Uterus (tissue), 4 donors: ENCODE data around the gene NFXL1. TPM values are rescaled to one million over a fixed set of nuclear protein-coding genes. Genes with fewer than 3 reads are reported as not detected.

Experiments
- DNase-seq, 2 donors: peaks; one replicate each; pipeline ENCODE4 v3.0.0-alpha.2; 2019 to 2020
- H3K27ac ChIP-seq, 2 donors: fragments of 200-600 bp; sonication (generic); 1 replicate in 1 of 2; 2 replicates in 1 of 2; pipeline ENCODE4 v1.5.1; 2016 to 2018
- H3K27me3 ChIP-seq, 2 donors: fragments of 200-600 bp; sonication (generic); one replicate each; pipeline ENCODE4 v1.5.1; 2018 to 2019; ENCODE audit warnings: control low read depth in 1 of 2
- H3K36me3 ChIP-seq, 2 donors: fragments of 200-600 bp; sonication (generic); one replicate each; pipeline ENCODE4 v1.5.1; 2019; ENCODE audit warnings: control low read depth in 1 of 2
- H3K4me1 ChIP-seq, 2 donors: fragments of 200-600 bp; sonication (generic); one replicate each; pipeline ENCODE4 v1.5.1; 2018 to 2019; ENCODE audit warnings: control low read depth in 1 of 2
- H3K4me3 ChIP-seq, 2 donors: fragments of 200-600 bp; sonication (generic); 1 replicate in 1 of 2; 2 replicates in 1 of 2; pipeline ENCODE4 v1.5.1; 2018 to 2019; ENCODE audit warnings: mild to moderate bottlenecking in 1 of 2
- H3K9me3 ChIP-seq, 2 donors: fragments of 200-600 bp; sonication (generic); one replicate each; pipeline ENCODE4 v1.5.1; 2019; ENCODE audit warnings: control low read depth in 1 of 2
- POLR2A ChIP-seq, 2 donors: fragments of 450-650 bp; IDR thresholded peaks; one replicate each; pipeline ENCODE4 v1.6.1; 2016; ENCODE audit warnings: antibody characterized with exemption in 2 of 2, mild to moderate bottlenecking in 1 of 2, moderate library complexity in 1 of 2
- intact Hi-C: fragments of 100-400 bp; cut with DNase I; formaldehyde crosslinking; loops from one replicate; pipeline ENCODE4 v1.15.1; 2023; ENCODE audit warnings: low total_unique reads
- total RNA-seq, 4 donors: library from RNA; depleted of rRNA in 3 of 4; stranded (reverse); fragments of >200 nt in 3 of 4; gene quantifications; one replicate each; pipeline versions ENCODE4 v1.1.0 to v1.2.4, GENCODE V29; 2014 to 2023
- TF ChIP-seq, protein P1 (sequence below), 4 experiments: fragments of 200-600 bp in 2 of 4; fragments of 450-650 bp in 2 of 4; sonication (generic) in 2 of 4; IDR thresholded peaks; one replicate each; pipeline ENCODE4 v1.5.1; 2016 to 2019; ENCODE audit warnings: antibody characterized with exemption in 4 of 4, mild to moderate bottlenecking in 2 of 4, moderate library complexity in 1 of 4
- donor health status: DM: yes; HTN: yes; CAD: no.

The NFXL1 gene
- total RNA-seq, 4 donors from 2014 or later = 5.9 to 24.9 (median 19.6) TPM

DNA sequence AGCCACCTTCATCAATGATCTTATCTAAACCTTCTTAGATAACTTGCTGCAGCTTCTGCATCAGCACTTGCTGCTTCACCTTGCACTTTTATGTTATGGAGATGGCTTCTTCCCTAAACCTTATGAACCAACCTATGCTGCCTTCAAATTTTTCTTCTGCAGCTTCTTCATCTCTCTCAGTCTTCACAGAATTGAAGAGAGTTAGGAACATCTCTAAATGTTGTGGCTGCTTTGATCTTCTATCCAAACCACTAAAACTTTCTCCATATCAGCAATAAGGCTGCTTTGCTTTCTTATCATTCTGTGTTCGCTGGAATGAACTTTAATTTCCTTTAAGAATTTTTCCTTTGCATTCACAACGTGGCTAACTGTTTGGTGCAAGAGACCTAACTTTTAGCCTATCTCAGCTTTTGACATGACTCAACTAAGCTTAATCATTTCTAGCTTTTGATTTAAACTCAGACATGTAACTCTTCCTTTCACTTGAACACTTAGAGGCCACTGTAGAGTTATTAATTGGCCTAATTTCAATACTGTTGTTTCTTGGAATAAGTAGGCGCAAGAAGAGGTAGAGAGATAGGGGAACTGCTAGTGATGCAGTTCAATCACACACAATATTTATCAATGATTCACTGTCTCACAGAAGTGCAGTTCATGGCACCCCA is 40.4 kb downstream of the NFXL1 start:
- no peak for DNase-seq
- Histone ChIP-seq H3K27ac (no peak overlapping the region), H3K4me3 (no peak overlapping the region), H3K4me1 (no peaks in the 10 kb centered on the region), H3K27me3 (no peaks in the 10 kb centered on the region), H3K36me3 (no peaks in the 10 kb centered on the region), H3K9me3 (peaks cover 0 to 7% of the 10 kb centered on the region in 2 donors)
- intact Hi-C loops = no loop called here
- TF ChIP-seq, protein P1, sequence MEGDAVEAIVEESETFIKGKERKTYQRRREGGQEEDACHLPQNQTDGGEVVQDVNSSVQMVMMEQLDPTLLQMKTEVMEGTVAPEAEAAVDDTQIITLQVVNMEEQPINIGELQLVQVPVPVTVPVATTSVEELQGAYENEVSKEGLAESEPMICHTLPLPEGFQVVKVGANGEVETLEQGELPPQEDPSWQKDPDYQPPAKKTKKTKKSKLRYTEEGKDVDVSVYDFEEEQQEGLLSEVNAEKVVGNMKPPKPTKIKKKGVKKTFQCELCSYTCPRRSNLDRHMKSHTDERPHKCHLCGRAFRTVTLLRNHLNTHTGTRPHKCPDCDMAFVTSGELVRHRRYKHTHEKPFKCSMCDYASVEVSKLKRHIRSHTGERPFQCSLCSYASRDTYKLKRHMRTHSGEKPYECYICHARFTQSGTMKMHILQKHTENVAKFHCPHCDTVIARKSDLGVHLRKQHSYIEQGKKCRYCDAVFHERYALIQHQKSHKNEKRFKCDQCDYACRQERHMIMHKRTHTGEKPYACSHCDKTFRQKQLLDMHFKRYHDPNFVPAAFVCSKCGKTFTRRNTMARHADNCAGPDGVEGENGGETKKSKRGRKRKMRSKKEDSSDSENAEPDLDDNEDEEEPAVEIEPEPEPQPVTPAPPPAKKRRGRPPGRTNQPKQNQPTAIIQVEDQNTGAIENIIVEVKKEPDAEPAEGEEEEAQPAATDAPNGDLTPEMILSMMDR (IDR thresholded peaks at IDR 0.05) = no peak
- no peak for TF ChIP-seq POLR2A (IDR thresholded peaks at IDR 0.05)

DNA sequence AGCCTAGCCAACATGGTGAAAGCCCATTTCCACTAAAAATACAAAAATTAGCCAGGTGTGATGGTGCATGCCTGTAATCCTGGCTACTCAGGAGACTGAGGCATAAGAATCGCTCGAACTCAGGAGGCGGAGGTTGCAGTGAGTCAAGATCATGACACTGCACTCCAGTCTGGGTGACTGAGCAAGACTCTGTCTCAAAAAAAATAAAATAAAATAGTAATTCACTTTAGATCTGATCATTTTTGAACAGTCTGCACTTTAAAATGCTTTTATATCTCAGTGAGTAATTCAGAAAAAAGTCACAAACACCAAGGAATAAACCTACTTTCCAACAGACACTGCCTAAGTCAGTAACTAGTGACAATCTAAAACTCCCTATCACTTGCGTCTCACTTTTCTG is 50.9 kb downstream of the NFXL1 start:
- Histone ChIP-seq H3K27ac (no peak overlapping the region), H3K36me3 (no peaks in the 10 kb centered on the region), H3K27me3 (no peaks in the 10 kb centered on the region), H3K9me3 (no peaks in the 10 kb centered on the region), H3K4me3 (no peak overlapping the region), H3K4me1 (no peaks in the 10 kb centered on the region)
- intact Hi-C loops = no loop called here
- TF ChIP-seq, protein P1 (IDR thresholded peaks at IDR 0.05) = no peak
- no peak for TF ChIP-seq POLR2A (IDR thresholded peaks at IDR 0.05)
- DNase-seq = no peak

DNA sequence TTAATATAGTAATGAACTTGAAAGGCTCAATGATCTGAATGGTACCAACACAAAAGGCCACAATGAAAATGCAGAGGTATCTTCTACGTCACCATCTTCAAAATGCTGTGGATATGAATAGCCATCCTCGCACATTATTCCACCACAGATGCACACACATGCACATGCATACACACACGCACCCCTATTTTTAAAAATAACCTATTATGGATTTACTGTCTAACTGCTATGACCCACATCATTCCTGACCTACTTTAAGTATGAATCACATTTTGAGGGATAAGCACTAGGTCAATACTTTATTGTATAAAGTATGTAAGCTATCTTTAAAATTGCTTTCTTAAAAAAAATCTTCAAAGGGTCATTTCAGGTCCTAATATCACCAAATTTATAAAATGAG is 52.1 kb downstream of the NFXL1 start:
- Histone ChIP-seq H3K4me1 (no peaks in the 10 kb centered on the region), H3K9me3 (no peaks in the 10 kb centered on the region), H3K4me3 (no peak overlapping the region), H3K27ac (no peak overlapping the region), H3K36me3 (no peaks in the 10 kb centered on the region), H3K27me3 (no peaks in the 10 kb centered on the region)
- no peak for TF ChIP-seq POLR2A (IDR thresholded peaks at IDR 0.05)
- TF ChIP-seq, protein P1 (IDR thresholded peaks at IDR 0.05) = no peak
- intact Hi-C loops = no loop called here
- DNase-seq = no peak

DNA sequence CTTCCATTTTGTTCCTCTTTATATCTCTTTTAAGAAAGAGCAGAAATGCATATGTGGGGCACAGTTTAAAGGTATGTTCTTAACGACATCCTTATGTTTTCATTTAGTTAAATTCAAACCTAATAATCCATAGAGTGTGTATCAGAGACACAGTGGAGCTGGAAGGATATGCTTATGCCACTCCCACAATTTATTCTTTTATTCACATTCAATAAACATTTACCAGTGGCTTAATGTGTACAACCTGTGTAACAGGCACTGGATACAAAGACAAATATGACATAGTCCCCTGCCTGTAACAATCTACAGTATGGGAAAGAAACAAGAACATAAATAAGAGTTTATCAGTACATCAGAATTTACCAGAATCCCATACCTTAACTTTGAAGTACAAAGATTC is 54.1 kb downstream of the NFXL1 start:
- H3K36me3 ChIP-seq = no peaks in the 10 kb centered on the region
- TF ChIP-seq POLR2A (IDR thresholded peaks at IDR 0.05) = no peak
- TF ChIP-seq, protein P1 (IDR thresholded peaks at IDR 0.05) = no peak
- no peaks in the 10 kb centered on the region for H3K9me3 ChIP-seq
- H3K27ac ChIP-seq = no peak overlapping the region
- H3K4me3 ChIP-seq = no peak overlapping the region
- DNase-seq = no peak
- intact Hi-C loops = no loop called here
- H3K4me1 ChIP-seq = no peaks in the 10 kb centered on the region
- no peaks in the 10 kb centered on the region for H3K27me3 ChIP-seq

- no peak overlapping the region for H3K27ac ChIP-seq
- no peaks in the 10 kb centered on the region for H3K27me3 ChIP-seq
- intact Hi-C loops = no loop called here
- no peak for TF ChIP-seq POLR2A (IDR thresholded peaks at IDR 0.05)
- TF ChIP-seq, protein P1 (IDR thresholded peaks at IDR 0.05) = no peak
- H3K36me3 ChIP-seq = no peaks in the 10 kb centered on the region
- no peaks in the 10 kb centered on the region for H3K4me1 ChIP-seq
- H3K9me3 ChIP-seq = no peaks in the 10 kb centered on the region
- no peak for DNase-seq
- no peak overlapping the region for H3K4me3 ChIP-seq
These were observed 56.4 kb downstream of the NFXL1 start for GRCh38 chr4:47858006-47858405.
